HepG2 (cell line): ENCODE results near the gene RNF40. TPM values are rescaled to one million over a fixed set of nuclear protein-coding genes. Genes with fewer than 3 reads are reported as not detected.
A peak's percentile ranks its signal among the peaks of the same experiment; 100 is the strongest.

ENCODE experiments used
- ARHGAP35 ChIP-seq: sonication (generic); formaldehyde crosslinking; IDR thresholded peaks from 2 replicates; pipeline ENCODE4 v1.9.0; 2022; ENCODE audit warnings: mild to moderate bottlenecking, inconsistent platforms, moderate library complexity, missing genetic modification reagents, borderline replicate concordance
- CC2D1A ChIP-seq: sonication (generic); formaldehyde crosslinking; IDR thresholded peaks from 2 replicates; pipeline ENCODE4 v1.8.1; 2023; ENCODE audit warnings: mild to moderate bottlenecking, missing genetic modification reagents
- CREB1 ChIP-seq, 2 experiments: fragments of 450-650 bp in 1 of 2; IDR thresholded peaks; 2 replicates each; pipeline ENCODE4 v1.6.1; 2016 to 2017; ENCODE audit warnings: control low read depth in 1 of 2, mild to moderate bottlenecking in 1 of 2, missing compliant biosample characterization in 1 of 2, missing genetic modification characterization in 1 of 2
- POLR2G ChIP-seq: fragments of 200-400 bp; formaldehyde crosslinking; IDR thresholded peaks from 2 replicates; pipeline ENCODE4 v1.6.1; 2018; ENCODE audit warnings: mild to moderate bottlenecking, low read depth, low read length, moderate library complexity
- RBM39 ChIP-seq: fragments of 200-400 bp; formaldehyde crosslinking; IDR thresholded peaks from one replicate; pipeline ENCODE4 v1.6.1; 2018; ENCODE audit warnings: antibody characterized with exemption, mild to moderate bottlenecking, low read depth, low read length; ENCODE audit not compliant: poor library complexity, severe bottlenecking
- SETDB1 ChIP-seq: sonication (generic); formaldehyde crosslinking; IDR thresholded peaks from 2 replicates; pipeline ENCODE4 v1.5.1; 2020; ENCODE audit warnings: missing genetic modification reagents, mild to moderate bottlenecking, borderline replicate concordance
- SNAI1 ChIP-seq: sonication (generic); formaldehyde crosslinking; IDR thresholded peaks from 2 replicates; pipeline ENCODE4 v1.5.0; 2020; ENCODE audit warnings: mild to moderate bottlenecking, missing genetic modification reagents, borderline replicate concordance
- SRSF9 ChIP-seq: fragments of 200-400 bp; formaldehyde crosslinking; IDR thresholded peaks from 2 replicates; pipeline ENCODE4 v1.6.1; 2018; ENCODE audit warnings: borderline replicate concordance, mild to moderate bottlenecking, low read depth, low read length; ENCODE audit not compliant: insufficient read depth, poor library complexity, severe bottlenecking
- SRY ChIP-seq: sonication (generic); formaldehyde crosslinking; IDR thresholded peaks from 2 replicates; pipeline ENCODE4 v1.8.0; 2022; ENCODE audit warnings: mild to moderate bottlenecking, missing genetic modification reagents
- ZNF143 ChIP-seq: sonication (generic); formaldehyde crosslinking; IDR thresholded peaks from 2 replicates; pipeline ENCODE4 v1.4.0; 2020; ENCODE audit warnings: missing genetic modification reagents
- ZNF331 ChIP-seq: sonication (generic); formaldehyde crosslinking; IDR thresholded peaks from 2 replicates; pipeline ENCODE4 v1.4.0; 2020; ENCODE audit warnings: missing genetic modification reagents
- ZNF547 ChIP-seq: sonication (generic); formaldehyde crosslinking; IDR thresholded peaks from 2 replicates; pipeline ENCODE4 v1.5.1; 2020; ENCODE audit warnings: mild to moderate bottlenecking, missing genetic modification reagents
- ZNF7 ChIP-seq: IDR thresholded peaks from 2 replicates; pipeline ENCODE4 v1.6.1; 2016; ENCODE audit warnings: missing biosample characterization, missing genetic modification reagents
- ZNF891 ChIP-seq: sonication (generic); formaldehyde crosslinking; IDR thresholded peaks from 2 replicates; pipeline ENCODE4 v1.5.0; 2020; ENCODE audit warnings: mild to moderate bottlenecking, missing genetic modification reagents
- polyA plus RNA-seq, 8 experiments: library from polyadenylated mRNA; depleted of rRNA in 3 of 8; stranded (reverse) in 7 of 8; unstranded in 1 of 8; fragments of >200 nt; fragmentation: Illumina TruSeq in 4 of 8; extraction: Trizol in 4 of 8; gene quantifications; 2 replicates each; pipeline versions ENCODE4 v1.2.1 to v1.2.3, GENCODE V29; 2011 to 2016; ENCODE audit warnings: low read depth in 4 of 8, missing spikeins in 1 of 8, mixed read lengths in 1 of 8; ENCODE audit not compliant: insufficient read depth in 1 of 8
- total RNA-seq, 5 experiments: library from RNA; depleted of rRNA; stranded (reverse); fragments of >200 nt; fragmentation: Illumina TruSeq; extraction: Trizol; gene quantifications; 2 replicates each; pipeline ENCODE4 v1.2.3, GENCODE V29; 2016; ENCODE audit warnings: low read depth in 1 of 5
- TF ChIP-seq, protein P1 (sequence below): sonication (generic); formaldehyde crosslinking; IDR thresholded peaks from 2 replicates; pipeline ENCODE4 v1.8.0; 2022; ENCODE audit warnings: mild to moderate bottlenecking, missing genetic modification reagents; ENCODE audit not compliant: insufficient replicate concordance
- TF ChIP-seq, protein P2 (sequence below): sonication (generic); formaldehyde crosslinking; IDR thresholded peaks from 2 replicates; pipeline ENCODE4 v1.8.0; 2022; ENCODE audit warnings: missing genetic modification reagents, mild to moderate bottlenecking, moderate library complexity, borderline replicate concordance
- TF ChIP-seq, protein P3 (sequence below): sonication (generic); formaldehyde crosslinking; IDR thresholded peaks from 2 replicates; pipeline ENCODE4 v1.4.0; 2020; ENCODE audit warnings: missing genetic modification reagents, mild to moderate bottlenecking, borderline replicate concordance
- TF ChIP-seq, protein P4 (sequence below): sonication (generic); formaldehyde crosslinking; IDR thresholded peaks from 2 replicates; pipeline ENCODE4 v1.4.0; 2020; ENCODE audit warnings: missing genetic modification reagents, low read depth, mild to moderate bottlenecking, borderline replicate concordance
- TF ChIP-seq, protein P5 (sequence below): IDR thresholded peaks from 2 replicates; pipeline ENCODE4 v1.6.1; 2016; ENCODE audit warnings: missing genetic modification reagents, missing compliant biosample characterization

The RNF40 gene
- total and polyA plus RNA-seq, 2 of the 13 experiments (the other 11 are each of a cell fraction or from before 2014, with no cell fraction given): 84.0 to 85.6 TPM

DNA sequence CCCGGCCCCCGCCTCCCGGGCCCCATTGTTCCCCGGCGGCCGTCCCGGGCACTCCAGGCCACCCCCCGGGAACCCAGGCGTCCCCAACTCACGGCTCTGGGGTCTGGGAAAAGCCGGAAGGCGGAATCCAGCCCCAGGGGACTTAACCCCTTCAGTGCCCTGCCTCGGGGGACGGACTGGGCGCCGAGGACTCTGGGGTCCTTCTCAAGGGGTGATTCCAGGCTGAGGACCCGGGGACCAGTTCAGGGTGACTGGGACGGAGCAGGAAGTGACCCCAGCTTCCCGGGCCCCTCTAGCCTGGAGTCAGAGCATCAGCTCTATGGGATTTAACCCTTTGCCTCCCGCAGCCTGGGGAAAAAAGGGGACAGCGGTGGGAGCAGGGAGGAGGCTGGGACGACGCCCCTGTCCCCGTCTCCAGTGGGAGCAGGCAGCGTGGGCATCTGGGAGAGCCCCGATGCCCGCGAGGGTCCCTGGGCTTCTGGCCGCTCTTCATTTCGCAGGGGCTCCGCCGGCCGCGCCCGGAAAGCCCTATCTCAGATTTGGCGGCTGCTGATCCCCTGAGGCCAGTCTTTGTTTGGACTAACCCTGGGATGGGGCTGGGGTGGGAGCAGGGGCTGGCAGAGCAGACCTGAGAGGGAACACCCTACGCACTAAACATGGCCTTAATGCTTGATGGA is 25.0 kb downstream of the RNF40 start, which contains the start of gene ZNF629 (continued):
- TF ChIP-seq ZNF547 (CRISPR knock-in tag): 0 out of 2 replicates have a peak, but pooled peaks have one; percentile 16
- peak; percentile 98 for TF ChIP-seq RBM39
- TF ChIP-seq POLR2G: peak; percentile 86
- TF ChIP-seq ZNF891 (CRISPR knock-in tag): peak; percentile 93; the same call in 1 of the 2 replicates
- TF ChIP-seq CC2D1A: no peak
- peak; percentile 88; the same call in 1 of the 2 replicates for TF ChIP-seq SRY (CRISPR knock-in tag)
- TF ChIP-seq ZNF143 (CRISPR knock-in tag): peak; percentile 74
- TF ChIP-seq, protein P1, sequence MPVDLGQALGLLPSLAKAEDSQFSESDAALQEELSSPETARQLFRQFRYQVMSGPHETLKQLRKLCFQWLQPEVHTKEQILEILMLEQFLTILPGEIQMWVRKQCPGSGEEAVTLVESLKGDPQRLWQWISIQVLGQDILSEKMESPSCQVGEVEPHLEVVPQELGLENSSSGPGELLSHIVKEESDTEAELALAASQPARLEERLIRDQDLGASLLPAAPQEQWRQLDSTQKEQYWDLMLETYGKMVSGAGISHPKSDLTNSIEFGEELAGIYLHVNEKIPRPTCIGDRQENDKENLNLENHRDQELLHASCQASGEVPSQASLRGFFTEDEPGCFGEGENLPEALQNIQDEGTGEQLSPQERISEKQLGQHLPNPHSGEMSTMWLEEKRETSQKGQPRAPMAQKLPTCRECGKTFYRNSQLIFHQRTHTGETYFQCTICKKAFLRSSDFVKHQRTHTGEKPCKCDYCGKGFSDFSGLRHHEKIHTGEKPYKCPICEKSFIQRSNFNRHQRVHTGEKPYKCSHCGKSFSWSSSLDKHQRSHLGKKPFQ (CRISPR knock-in tag): peak; percentile 93
- TF ChIP-seq, protein P2, sequence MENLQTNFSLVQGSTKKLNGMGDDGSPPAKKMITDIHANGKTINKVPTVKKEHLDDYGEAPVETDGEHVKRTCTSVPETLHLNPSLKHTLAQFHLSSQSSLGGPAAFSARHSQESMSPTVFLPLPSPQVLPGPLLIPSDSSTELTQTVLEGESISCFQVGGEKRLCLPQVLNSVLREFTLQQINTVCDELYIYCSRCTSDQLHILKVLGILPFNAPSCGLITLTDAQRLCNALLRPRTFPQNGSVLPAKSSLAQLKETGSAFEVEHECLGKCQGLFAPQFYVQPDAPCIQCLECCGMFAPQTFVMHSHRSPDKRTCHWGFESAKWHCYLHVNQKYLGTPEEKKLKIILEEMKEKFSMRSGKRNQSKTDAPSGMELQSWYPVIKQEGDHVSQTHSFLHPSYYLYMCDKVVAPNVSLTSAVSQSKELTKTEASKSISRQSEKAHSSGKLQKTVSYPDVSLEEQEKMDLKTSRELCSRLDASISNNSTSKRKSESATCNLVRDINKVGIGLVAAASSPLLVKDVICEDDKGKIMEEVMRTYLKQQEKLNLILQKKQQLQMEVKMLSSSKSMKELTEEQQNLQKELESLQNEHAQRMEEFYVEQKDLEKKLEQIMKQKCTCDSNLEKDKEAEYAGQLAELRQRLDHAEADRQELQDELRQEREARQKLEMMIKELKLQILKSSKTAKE: peak; percentile 52; the same call in 1 of the 2 replicates
- TF ChIP-seq, protein P3, sequence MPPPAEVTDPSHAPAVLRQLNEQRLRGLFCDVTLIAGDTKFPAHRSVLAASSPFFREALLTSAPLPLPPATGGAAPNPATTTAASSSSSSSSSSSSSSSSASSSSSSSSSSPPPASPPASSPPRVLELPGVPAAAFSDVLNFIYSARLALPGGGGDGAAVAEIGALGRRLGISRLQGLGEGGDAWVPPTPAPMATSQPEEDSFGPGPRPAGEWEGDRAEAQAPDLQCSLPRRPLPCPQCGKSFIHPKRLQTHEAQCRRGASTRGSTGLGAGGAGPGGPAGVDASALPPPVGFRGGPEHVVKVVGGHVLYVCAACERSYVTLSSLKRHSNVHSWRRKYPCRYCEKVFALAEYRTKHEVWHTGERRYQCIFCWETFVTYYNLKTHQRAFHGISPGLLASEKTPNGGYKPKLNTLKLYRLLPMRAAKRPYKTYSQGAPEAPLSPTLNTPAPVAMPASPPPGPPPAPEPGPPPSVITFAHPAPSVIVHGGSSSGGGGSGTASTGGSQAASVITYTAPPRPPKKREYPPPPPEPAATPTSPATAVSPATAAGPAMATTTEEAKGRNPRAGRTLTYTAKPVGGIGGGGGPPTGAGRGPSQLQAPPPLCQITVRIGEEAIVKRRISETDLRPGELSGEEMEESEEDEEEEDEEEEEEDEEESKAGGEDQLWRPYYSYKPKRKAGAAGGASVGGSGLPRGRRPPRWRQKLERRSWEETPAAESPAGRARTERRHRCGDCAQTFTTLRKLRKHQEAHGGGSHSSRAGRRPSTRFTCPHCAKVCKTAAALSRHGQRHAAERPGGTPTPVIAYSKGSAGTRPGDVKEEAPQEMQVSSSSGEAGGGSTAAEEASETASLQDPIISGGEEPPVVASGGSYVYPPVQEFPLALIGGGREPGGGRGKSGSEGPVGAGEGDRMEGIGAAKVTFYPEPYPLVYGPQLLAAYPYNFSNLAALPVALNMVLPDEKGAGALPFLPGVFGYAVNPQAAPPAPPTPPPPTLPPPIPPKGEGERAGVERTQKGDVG (CRISPR knock-in tag): peak; percentile 72
- TF ChIP-seq SRSF9: no peak
- TF ChIP-seq ARHGAP35 (CRISPR knock-in tag): peak; percentile 82; the same call in 1 of the 2 replicates
- no peak for TF ChIP-seq CREB1 (IDR thresholded peaks at IDR 0.05)
- no peak for TF ChIP-seq CREB1 (CRISPR knock-in tag; IDR thresholded peaks at IDR 0.05)
- TF ChIP-seq ZNF7 (CRISPR knock-in tag): no peak
- no peak for TF ChIP-seq SETDB1 (CRISPR knock-in tag)
- TF ChIP-seq ZNF331: peak; percentile 59; the same call in 1 of the 2 replicates
- TF ChIP-seq SNAI1: peak; percentile 6; the same call in 1 of the 2 replicates
- TF ChIP-seq, protein P4, sequence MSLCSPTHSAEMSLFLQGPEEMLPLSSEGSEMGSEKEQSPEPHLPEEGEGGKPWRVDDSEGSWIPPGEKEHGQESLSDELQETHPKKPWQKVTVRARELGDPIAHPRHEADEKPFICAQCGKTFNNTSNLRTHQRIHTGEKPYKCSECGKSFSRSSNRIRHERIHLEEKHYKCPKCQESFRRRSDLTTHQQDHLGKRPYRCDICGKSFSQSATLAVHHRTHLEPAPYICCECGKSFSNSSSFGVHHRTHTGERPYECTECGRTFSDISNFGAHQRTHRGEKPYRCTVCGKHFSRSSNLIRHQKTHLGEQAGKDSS (CRISPR knock-in tag): peak; percentile 82
- TF ChIP-seq, protein P5, sequence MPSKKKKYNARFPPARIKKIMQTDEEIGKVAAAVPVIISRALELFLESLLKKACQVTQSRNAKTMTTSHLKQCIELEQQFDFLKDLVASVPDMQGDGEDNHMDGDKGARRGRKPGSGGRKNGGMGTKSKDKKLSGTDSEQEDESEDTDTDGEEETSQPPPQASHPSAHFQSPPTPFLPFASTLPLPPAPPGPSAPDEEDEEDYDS (CRISPR knock-in tag): peak; percentile 59
